ENCODE data around the gene LST1. TPM values are rescaled to one million over a fixed set of nuclear protein-coding genes. Genes with fewer than 3 reads are reported as not detected.

LST1 gene
- total RNA-seq, 1 donor from 2014 or later = not detected

GRCh38 chr6:31544676-31545075 is 41.4 kb upstream of the LST1 start:
- TF ChIP-seq, protein P1, sequence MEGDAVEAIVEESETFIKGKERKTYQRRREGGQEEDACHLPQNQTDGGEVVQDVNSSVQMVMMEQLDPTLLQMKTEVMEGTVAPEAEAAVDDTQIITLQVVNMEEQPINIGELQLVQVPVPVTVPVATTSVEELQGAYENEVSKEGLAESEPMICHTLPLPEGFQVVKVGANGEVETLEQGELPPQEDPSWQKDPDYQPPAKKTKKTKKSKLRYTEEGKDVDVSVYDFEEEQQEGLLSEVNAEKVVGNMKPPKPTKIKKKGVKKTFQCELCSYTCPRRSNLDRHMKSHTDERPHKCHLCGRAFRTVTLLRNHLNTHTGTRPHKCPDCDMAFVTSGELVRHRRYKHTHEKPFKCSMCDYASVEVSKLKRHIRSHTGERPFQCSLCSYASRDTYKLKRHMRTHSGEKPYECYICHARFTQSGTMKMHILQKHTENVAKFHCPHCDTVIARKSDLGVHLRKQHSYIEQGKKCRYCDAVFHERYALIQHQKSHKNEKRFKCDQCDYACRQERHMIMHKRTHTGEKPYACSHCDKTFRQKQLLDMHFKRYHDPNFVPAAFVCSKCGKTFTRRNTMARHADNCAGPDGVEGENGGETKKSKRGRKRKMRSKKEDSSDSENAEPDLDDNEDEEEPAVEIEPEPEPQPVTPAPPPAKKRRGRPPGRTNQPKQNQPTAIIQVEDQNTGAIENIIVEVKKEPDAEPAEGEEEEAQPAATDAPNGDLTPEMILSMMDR (conservative IDR thresholded peaks at IDR 0.05; ENCODE audit: low read depth, low read length) = no peak
- H3K4me3 ChIP-seq (ENCODE audit: low read depth, low read length) = no peak overlapping the region
- no peak for DNase-seq (ENCODE audit: low read depth)

DNA sequence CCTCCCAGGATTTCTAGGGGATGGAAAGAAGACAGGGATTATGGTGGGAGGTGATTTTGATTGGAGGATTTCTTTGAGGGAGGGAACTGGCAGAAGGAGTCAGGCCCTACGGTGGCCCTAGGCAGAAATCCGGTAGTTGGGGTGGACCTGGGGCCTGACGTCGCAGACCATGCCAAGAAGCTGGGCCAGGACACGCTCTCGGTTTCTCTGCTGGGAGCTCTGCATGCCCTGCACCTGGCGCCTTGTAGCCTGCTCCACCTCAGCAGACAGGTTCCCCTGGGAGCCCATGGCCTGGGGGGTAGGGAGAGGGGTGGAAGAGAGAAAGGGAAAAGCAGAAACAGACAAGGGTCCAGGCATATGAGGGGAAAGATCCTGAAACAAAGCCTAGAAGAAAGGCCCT is 40.8 kb upstream of the LST1 start:
- DNase-seq (ENCODE audit: low read depth) = no peak
- H3K4me3 ChIP-seq (ENCODE audit: low read depth, low read length) = no peak overlapping the region

GRCh38 chr6:31546339-31546957 is 39.6 kb upstream of the LST1 start, which contains the start of gene ATP6V1G2:
Gene ATP6V1G2 (minus strand): TSS chr6:31546608. CDS start chr6:31546559, 49 bp downstream.
- TF ChIP-seq, protein P1 (conservative IDR thresholded peaks at IDR 0.05; ENCODE audit: low read depth, low read length) = peak; percentile 100
- H3K4me3 ChIP-seq (ENCODE audit: low read depth, low read length) = peak within 1 kb of the TSS; percentile 65
- DNase-seq (ENCODE audit: low read depth) = peak; percentile 57

More for the DNA sequence above, 40.8 kb upstream of the LST1 start:
- TF ChIP-seq, protein P1 (conservative IDR thresholded peaks at IDR 0.05; ENCODE audit: low read depth, low read length) = no peak

GRCh38 chr6:31546958-31547726 is 38.9 kb upstream of the LST1 start, which contains the start of gene NFKBIL1:
Gene NFKBIL1 (plus strand): TSS chr6:31547608. CDS start chr6:31547695, 87 bp downstream.
- peak; percentile 78 for DNase-seq (ENCODE audit: low read depth)
- TF ChIP-seq, protein P1 (conservative IDR thresholded peaks at IDR 0.05; ENCODE audit: low read depth, low read length) = no peak

GRCh38 chr6:31547727-31548543 is 38.1 kb upstream of the LST1 start:
- H3K4me3 ChIP-seq (ENCODE audit: low read depth, low read length) = peak overlapping the region; percentile 65
- TF ChIP-seq, protein P1 (conservative IDR thresholded peaks at IDR 0.05; ENCODE audit: low read depth, low read length) = no peak
- DNase-seq (ENCODE audit: low read depth) = no peak

More at GRCh38 chr6:31546958-31547726, 38.9 kb upstream of the LST1 start, which contains the start of gene NFKBIL1:
- H3K4me3 ChIP-seq (ENCODE audit: low read depth, low read length) = peak within 1 kb of the TSS; percentile 65

DNA sequence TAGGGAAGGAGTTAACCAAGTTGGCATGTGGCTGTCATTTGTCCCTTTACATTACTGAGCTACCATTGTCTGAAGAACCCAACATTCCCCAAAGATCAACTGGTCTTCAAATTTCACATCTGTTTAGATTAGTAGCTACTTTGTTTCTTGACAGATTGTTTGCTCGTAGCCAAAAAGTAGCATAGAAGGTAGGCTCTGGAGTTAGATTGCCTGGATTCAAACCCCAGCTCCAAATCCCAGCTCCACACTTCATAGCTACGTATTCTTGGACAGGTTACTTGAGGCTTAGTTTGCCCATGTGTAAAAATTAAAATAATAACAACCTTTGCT is 37.6 kb upstream of the LST1 start:
- DNase-seq (ENCODE audit: low read depth) = no peak
- TF ChIP-seq, protein P1 (conservative IDR thresholded peaks at IDR 0.05; ENCODE audit: low read depth, low read length) = no peak
- peak overlapping the region; percentile 65 for H3K4me3 ChIP-seq (ENCODE audit: low read depth, low read length)

Measured in epithelial cell of proximal tubule (primary cell).